Transverse colon (tissue), 4 donors: ENCODE results near the gene PPP1R14B. TPM values are rescaled to one million over a fixed set of nuclear protein-coding genes. Genes with fewer than 3 reads are reported as not detected.
A peak's percentile ranks its signal among the peaks of the same experiment; 100 is the strongest.

Experiments
- DNase-seq: peaks from one replicate; pipeline ENCODE4 v3.0.0-alpha.2; 2019
- H3K27ac ChIP-seq, 4 donors: fragments of 200-600 bp; sonication (generic); 2 replicates each; pipeline ENCODE4 v1.5.1; 2016 to 2018; ENCODE audit warnings: inconsistent platforms in 4 of 4
- H3K27me3 ChIP-seq: fragments of 200-600 bp; sonication (generic); 2 replicates; pipeline ENCODE4 v1.5.1; 2017; ENCODE audit warnings: inconsistent platforms
- H3K36me3 ChIP-seq, 4 donors: fragments of 200-600 bp; sonication (generic); 2 replicates each; pipeline ENCODE4 v1.5.1; 2017 to 2019; ENCODE audit warnings: inconsistent platforms in 4 of 4
- H3K4me1 ChIP-seq, 4 donors: fragments of 200-600 bp; sonication (generic); 2 replicates each; pipeline ENCODE4 v1.5.1; 2017 to 2020; ENCODE audit warnings: inconsistent platforms in 4 of 4
- H3K4me3 ChIP-seq, 4 donors: fragments of 200-600 bp; sonication (generic); 1 replicate in 1 of 4; 2 replicates in 3 of 4; pipeline versions ENCODE4 v1.5.1 to v1.6.1; 2017 to 2019; ENCODE audit warnings: inconsistent platforms in 4 of 4
- H3K9me3 ChIP-seq, 2 donors: fragments of 200-600 bp; sonication (generic); 2 replicates each; pipeline ENCODE4 v1.5.1; 2017 to 2019; ENCODE audit warnings: inconsistent platforms in 2 of 2
- CTCF ChIP-seq, 5 experiments: fragments of 200-600 bp in 3 of 5; fragments of 450-650 bp in 2 of 5; sonication (generic) in 3 of 5; IDR thresholded peaks; 1 replicate in 2 of 5; 2 replicates in 3 of 5; pipeline ENCODE4 v1.5.1; 2016 to 2017; ENCODE audit warnings: antibody characterized with exemption in 5 of 5, inconsistent platforms in 3 of 5, mild to moderate bottlenecking in 2 of 5, moderate library complexity in 1 of 5
- EP300 ChIP-seq: sonication (generic); formaldehyde crosslinking; IDR thresholded peaks from one replicate; pipeline ENCODE4 v1.6.1; 2017; ENCODE audit warnings: antibody characterized with exemption, low read depth
- POLR2A ChIP-seq: fragments of 450-650 bp; IDR thresholded peaks from one replicate; pipeline ENCODE4 v1.6.1; 2016; ENCODE audit warnings: antibody characterized with exemption, mild to moderate bottlenecking, moderate library complexity
- POLR2AphosphoS5 ChIP-seq, 3 donors: sonication (generic); formaldehyde crosslinking; IDR thresholded peaks; one replicate each; pipeline ENCODE4 v1.6.1; 2016; ENCODE audit warnings: antibody characterized with exemption in 3 of 3
- WGBS, 2 donors: methylation state at CpG; one replicate each; pipeline ENCODE4 v1.1.5; 2018; ENCODE audit warnings: low coverage in 1 of 2; 5-methylcytosine and 5-hydroxymethylcytosine counted together
- in situ Hi-C, 4 donors: fragments of 200-750 bp; cut with MboI; loops; one replicate each; pipeline versions ENCODE4 v1.15.0 to v1.15.1; 2017; ENCODE audit warnings: low sequenced_read_pairs in 3 of 4, low pct_ligation_motif_present in 1 of 4, low pct_unique_long_range_greater_than_20kb in 1 of 4
- intact Hi-C: fragments of 100-400 bp; cut with DNase I; formaldehyde crosslinking; loops from one replicate; pipeline ENCODE4 v1.15.1; 2023; ENCODE audit warnings: low total_unique reads
- total RNA-seq, 4 donors: library from RNA; depleted of rRNA; stranded (reverse); fragments of >200 nt; gene quantifications; one replicate each; pipeline ENCODE4 v1.1.0, GENCODE V29; 2016

The PPP1R14B gene
- total RNA-seq, 4 donors from 2014 or later, result 62.8 to 80.4 (median 73.2) TPM

GRCh38 chr11:64230171-64230984 is 16.4 kb downstream of the PPP1R14B start, which contains the start of gene DNAJC4:
TSS of gene DNAJC4 (plus strand) at chr11:64230548. CDS start at chr11:64230855, 307 bp downstream.
- peak; percentile 96 for DNase-seq
- in situ Hi-C loops (no loop called here), intact Hi-C loops (no loop called here)
- H3K27me3 ChIP-seq, result no peaks in the 10 kb centered on the region
- 1% methylated on average over 57 of the region's 62 CpGs; no CpG with 5 or more reads in 1 of the 2 donors for WGBS, 2 donors
- H3K36me3 ChIP-seq, result no peaks in the 10 kb centered on the region
- TF ChIP-seq EP300 (no peak), POLR2AphosphoS5 (IDR thresholded peaks at IDR 0.05) (peak; percentile 31 to 65 (median 59)), POLR2A (peak; percentile 64), CTCF (IDR thresholded peaks at IDR 0.05) (no peak)
- peak within 1 kb of the TSS; percentile 93 to 95 (median 94) for H3K27ac ChIP-seq
- H3K9me3 ChIP-seq, result no peaks in the 10 kb centered on the region
- peak within 1 kb of the TSS; percentile 58 to 87 (median 72) for H3K4me3 ChIP-seq
- peaks cover 20 to 71% (median 50%) of the 10 kb centered on the region in 4 donors for H3K4me1 ChIP-seq

- 0 to 32% methylated on average over 3 to 13 of the region's 13 CpGs for WGBS, 2 donors
- Histone ChIP-seq H3K4me1 (peaks cover 26 to 73% (median 51%) of the 10 kb centered on the region in 4 donors), H3K4me3 (peak overlapping the region; percentile 58 to 87 (median 72)), H3K27me3 (no peaks in the 10 kb centered on the region), H3K9me3 (no peaks in the 10 kb centered on the region), H3K36me3 (no peaks in the 10 kb centered on the region), H3K27ac (peak overlapping the region; percentile 93 to 95 (median 94))
- peak; percentile 18 for DNase-seq
- in situ Hi-C loops, result no loop called here
- intact Hi-C loops, result no loop called here
- TF ChIP-seq EP300, result no peak
- TF ChIP-seq POLR2A, result no peak
- TF ChIP-seq CTCF (IDR thresholded peaks at IDR 0.05), result no peak
- no peak for TF ChIP-seq POLR2AphosphoS5 (IDR thresholded peaks at IDR 0.05)
Measured at GRCh38 chr11:64229744-64230170, 17.0 kb downstream of the PPP1R14B start.

GRCh38 chr11:64229090-64229743 is 17.5 kb downstream of the PPP1R14B start:
- Histone ChIP-seq H3K27me3 (no peaks in the 10 kb centered on the region), H3K27ac (peak overlapping the region; percentile 93 to 95 (median 94)), H3K36me3 (no peaks in the 10 kb centered on the region), H3K4me1 (peaks cover 26 to 74% (median 54%) of the 10 kb centered on the region in 4 donors), H3K9me3 (no peaks in the 10 kb centered on the region), H3K4me3 (no peak overlapping the region)
- TF ChIP-seq CTCF (IDR thresholded peaks at IDR 0.05) (no peak), EP300 (no peak), POLR2AphosphoS5 (IDR thresholded peaks at IDR 0.05) (no peak), POLR2A (no peak)
- in situ Hi-C loops, result no loop called here
- DNase-seq, result no peak
- WGBS, 2 donors, result 87 to 90% methylated on average over 2 to 12 of the region's 12 CpGs
- intact Hi-C loops, result no loop called here

- Histone ChIP-seq H3K36me3 (no peaks in the 10 kb centered on the region), H3K27ac (peak overlapping the region; percentile 93 to 97 (median 95)), H3K27me3 (no peaks in the 10 kb centered on the region), H3K4me3 (peak overlapping the region in 3 of 4 donors; percentile 59 to 90 (median 81)), H3K9me3 (no peaks in the 10 kb centered on the region), H3K4me1 (peaks cover 26 to 60% (median 44%) of the 10 kb centered on the region in 4 donors)
- in situ Hi-C loops (no loop called here), intact Hi-C loops (no loop called here)
- 67 to 76% methylated on average over 2 to 3 of the region's 3 CpGs for WGBS, 2 donors
- no peak for TF ChIP-seq CTCF (IDR thresholded peaks at IDR 0.05)
- TF ChIP-seq POLR2AphosphoS5 (IDR thresholded peaks at IDR 0.05), result no peak
- no peak for TF ChIP-seq EP300
- TF ChIP-seq POLR2A, result no peak
- no peak for DNase-seq
Measured at GRCh38 chr11:64227405-64227956, 19.3 kb downstream of the PPP1R14B start.
